ENCODE results near the gene RASSF3.

DNA sequence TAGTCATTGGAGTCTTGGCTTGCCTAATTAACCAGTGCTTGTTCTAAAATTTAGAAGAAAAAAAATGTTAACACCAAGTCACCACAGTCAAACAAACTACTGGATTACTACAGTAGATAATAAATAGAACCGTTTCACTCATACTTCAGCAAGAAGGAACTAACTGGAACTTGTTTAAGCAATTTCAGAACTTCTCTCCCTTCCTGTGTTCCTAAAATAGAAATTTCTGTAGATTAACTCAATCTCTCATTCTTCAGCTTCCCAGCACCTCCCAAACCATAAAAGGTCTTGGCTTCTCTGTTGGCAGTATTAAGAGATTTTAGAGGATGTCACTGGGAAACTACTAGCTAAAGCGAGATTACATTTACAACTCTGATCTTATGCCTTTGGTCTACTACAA lies 130.4 kb downstream of the RASSF3 start:
- TF ChIP-seq POLR2AphosphoS5 (IDR thresholded peaks at IDR 0.05) (no peak), POLR2A (IDR thresholded peaks at IDR 0.05) (no peak)
- TF ChIP-seq, protein P1, sequence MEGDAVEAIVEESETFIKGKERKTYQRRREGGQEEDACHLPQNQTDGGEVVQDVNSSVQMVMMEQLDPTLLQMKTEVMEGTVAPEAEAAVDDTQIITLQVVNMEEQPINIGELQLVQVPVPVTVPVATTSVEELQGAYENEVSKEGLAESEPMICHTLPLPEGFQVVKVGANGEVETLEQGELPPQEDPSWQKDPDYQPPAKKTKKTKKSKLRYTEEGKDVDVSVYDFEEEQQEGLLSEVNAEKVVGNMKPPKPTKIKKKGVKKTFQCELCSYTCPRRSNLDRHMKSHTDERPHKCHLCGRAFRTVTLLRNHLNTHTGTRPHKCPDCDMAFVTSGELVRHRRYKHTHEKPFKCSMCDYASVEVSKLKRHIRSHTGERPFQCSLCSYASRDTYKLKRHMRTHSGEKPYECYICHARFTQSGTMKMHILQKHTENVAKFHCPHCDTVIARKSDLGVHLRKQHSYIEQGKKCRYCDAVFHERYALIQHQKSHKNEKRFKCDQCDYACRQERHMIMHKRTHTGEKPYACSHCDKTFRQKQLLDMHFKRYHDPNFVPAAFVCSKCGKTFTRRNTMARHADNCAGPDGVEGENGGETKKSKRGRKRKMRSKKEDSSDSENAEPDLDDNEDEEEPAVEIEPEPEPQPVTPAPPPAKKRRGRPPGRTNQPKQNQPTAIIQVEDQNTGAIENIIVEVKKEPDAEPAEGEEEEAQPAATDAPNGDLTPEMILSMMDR (IDR thresholded peaks at IDR 0.05) = no peak
